Kidney glomerular epithelial cell (primary cell): ENCODE data around the gene FGFBP2.
"Not testable (repeated sequence)": the region's sequence is repeated elsewhere in the genome, so short reads cannot be mapped to it uniquely, and the experiment has no call there.

ENCODE experiments used
- DNase-seq: peaks from one replicate; lab custom pipeline; 2025; lab: John Stamatoyannopoulos, UW

FGFBP2 gene

DNA sequence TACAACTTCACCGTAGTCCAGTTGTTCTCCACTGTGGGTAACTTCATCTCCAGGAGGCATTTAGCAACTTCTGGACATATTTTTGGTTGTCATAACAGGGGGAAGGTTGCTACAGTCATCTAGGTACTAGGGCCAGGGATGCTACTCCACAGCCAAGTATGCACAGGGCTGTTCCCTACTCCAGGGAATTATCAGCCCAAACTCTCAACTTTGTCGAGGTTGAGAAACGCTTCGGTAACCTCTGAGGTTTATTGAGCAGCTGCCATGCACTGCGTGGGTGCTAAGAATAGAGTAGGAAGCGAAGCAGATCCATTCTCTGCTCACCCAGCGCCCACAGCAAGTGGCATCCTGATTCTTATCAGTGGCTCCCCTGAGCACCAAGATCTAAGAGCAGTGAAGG, 32.7 kb downstream of the FGFBP2 start:
- DNase-seq: no peak

DNA sequence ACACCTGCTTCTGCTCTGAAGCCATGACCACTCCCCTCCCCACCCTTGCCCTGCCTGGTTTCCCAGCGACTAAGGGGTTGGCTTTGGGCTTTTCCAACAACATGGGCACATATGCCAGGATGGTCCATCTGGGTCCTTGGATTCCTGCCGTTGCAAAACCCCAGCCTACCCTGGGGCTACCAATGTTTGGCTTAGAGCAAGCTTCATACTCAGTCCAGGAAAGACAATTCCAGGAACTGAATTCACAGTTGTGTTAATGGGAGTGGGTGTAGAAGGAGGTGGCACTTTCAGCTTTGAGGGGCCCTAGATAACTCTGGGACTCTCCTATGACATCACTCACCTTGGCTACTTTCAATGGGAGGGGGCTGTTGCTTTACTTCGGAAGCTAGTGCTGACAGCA, 33.4 kb downstream of the FGFBP2 start:
- DNase-seq: no peak

DNA sequence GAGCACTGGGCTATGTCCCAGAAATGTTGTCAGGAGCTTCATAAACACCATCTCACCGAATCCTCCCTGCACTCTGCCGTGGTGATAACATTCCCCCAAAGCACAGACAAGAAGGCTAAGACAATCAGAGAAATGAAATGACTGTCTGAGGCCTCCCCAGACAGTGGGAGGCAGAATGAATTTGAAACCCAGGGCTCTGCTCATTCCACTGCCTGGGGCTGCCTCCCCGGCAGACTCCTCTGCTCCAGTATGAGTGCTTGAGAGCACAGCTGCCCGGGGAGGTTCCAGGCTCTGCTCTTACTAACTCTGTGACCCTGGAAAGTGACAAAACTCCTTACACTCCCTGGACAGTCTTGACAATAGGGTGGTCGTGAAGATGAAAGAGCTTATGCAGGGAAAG, 34.1 kb downstream of the FGFBP2 start:
- DNase-seq: no peak

DNA sequence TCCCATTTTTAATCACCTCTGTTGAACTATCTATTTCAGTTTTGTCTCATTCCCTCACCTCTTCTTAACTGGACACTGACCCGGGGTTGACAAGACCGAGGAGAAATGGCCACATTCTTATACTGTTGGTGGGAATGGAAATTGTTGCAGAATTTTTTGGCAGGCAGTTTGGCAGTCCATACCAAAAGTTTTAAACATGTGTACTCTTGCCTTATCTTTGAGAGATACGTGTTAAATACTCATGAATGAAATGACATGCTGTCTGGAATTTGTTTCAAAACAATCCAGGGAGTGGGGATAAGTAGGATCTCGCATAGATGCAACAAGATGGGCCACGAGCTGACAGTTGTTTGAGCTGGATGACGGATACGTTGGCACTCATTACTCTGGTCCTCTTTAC, 36.5 kb downstream of the FGFBP2 start:
- DNase-seq: no peak

DNA sequence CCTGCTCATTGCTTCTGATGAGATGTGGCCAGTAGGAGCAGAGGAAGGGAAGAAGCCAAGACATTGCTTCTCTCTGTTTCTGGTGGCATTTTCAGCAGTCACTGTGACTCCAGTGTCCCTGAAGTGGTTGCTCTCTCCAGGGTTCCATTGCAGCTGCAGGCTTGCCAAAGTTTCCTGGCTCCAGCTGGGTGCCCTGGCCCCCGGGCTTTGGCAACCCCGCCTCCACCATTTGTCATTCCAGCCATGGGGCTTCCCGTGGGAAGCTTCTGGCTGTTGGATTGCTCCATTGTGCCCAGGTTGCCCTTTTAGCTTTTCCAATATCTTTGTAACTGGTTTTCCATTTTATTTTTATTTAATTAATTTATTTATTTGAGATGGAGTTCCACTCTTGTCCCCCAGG, 37.1 kb downstream of the FGFBP2 start:
- DNase-seq: no peak

DNA sequence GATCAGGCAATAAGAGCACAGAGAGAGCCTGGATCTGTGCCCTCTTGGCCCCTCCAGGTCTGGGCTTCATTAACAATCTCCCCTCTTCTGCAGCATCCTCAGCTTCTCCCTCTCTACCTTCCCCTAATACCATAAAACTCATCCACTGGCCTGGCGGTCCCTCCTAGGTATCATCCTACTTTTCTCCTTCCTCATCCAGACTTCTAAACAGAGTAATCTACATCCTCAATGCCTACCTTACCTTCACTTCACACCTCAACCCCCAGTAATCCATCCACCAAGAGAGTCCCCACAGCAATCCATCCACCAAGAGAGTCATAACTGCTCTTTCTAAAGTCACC, 41.4 kb downstream of the FGFBP2 start:
- DNase-seq: no peak

DNA sequence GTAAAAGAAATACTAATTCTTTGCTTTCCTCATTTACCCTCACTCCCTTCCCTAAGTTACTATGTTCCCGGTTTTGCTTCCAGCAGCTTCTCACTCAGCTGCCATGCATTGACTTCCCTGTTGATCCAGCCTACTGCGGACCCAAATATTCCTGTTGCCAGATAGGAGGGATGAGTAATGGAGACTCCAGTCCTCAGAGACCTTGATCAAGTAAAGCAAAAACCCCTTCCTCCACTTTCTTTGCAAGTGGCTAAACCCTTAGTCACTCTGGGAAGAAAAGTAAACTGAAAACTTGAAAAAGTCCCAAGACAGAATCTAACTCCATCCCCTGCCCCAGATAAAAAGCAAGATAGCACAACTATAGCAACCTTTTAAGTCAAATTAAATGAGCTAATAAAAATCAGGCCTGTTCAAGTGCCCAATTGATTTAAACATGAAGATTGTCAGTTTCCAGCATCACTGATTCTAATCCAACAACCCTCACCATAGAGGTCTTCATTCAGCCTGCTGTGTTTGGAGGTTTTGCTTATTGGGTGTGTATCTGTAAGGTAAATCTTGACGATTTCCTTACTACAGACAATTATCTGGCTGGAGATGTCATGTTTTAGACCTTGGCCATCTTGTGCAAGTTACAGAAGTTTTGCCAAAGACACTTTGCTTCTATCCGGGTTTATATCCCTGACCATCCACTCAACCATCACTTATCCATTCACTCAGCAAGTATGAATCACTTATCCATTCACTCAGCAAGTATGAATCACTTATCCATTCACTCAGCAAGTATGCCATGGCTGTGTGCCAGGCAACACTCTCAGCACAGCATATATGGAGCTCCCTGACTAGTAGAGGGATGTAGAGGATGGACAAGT, 42.0 kb downstream of the FGFBP2 start:
- DNase-seq: peak; percentile 87

DNA sequence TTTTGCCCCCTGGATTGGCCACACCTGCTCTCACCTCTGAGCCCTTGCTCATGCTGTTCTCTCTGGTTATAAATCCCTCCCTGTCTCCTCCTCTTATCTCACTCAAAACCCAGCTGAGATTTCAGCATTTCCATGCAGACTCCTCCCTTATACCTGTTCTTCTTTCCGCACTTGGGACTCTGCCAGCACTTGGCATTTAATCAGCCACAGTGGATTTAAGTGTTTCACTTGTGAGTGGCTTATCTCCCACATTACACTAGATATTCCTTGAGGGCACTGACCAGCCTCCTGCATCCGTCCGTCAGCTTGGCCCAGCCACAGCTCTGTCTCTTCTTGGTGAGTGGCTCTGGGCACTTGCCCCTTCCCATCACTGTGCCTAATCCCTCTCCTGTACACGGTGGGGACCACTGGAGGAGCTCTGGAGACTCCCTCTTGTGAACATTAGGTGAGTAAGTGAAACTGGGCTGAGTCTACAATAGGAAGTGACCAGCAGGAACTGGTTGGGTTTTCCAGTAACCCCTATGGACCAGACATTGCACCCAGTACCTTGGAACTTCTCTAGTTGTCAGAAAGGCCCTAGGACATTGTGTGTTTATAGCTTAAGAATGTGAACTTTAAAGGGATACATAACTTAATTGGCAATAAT, 44.4 kb downstream of the FGFBP2 start:
- no peak for DNase-seq

DNA sequence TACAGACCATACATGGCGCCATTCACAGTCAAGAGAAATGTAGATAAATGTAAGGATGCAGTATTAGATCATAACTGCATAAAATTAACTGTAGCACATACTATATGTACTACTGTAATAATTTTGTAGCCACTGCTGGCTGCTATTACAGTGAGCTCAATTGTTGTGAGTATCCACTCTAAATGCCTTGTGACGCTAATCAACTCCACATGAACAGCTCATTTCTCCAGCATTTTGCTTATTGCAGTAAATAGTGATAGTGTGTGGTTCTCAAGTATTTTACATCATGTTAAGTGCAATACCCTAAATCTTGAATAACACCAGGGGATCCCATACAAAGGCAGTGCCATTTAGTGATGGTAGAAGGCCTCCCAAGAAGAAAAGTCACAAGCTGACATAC, 45.7 kb downstream of the FGFBP2 start:
- no peak for DNase-seq

DNA sequence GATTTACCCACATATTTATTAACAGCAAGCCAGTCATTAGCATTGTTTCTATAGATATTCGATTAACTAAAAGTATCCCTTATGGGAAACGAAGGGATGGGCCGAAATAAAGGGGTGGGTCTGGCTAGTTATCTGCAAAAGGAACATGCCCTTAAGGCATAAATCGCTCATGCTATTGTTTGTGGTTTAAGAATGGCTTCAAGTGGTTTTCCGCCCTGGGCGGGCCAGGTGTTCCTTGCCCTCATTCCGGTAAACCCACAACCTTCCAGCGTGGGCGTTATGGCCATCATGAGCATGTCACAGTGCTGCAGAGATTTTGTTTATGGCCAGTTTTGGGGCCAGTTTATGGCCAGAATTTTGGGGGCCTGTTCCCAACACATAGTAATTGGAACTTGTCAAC, 46.6 kb downstream of the FGFBP2 start:
- not testable (repeated sequence) for DNase-seq

DNA sequence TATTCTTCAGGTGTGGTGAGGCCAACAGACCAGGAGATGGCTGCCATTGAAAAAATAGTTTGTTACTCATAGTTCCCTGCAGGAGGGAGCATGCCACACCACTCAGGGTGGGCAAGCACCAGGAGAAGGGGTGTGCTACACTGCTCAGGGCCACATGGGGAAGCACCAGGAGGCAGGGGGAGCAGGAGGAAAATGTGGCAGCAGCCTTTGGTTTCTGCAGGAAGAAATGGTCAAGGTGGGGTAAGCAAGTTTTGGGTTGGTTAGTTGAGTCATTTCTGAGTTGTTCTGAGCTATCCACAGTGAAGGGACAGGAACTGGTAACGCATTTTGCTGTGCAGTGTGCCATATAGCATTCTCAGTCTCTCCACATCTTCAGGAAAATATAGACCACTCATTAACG, 48.2 kb downstream of the FGFBP2 start:
- DNase-seq: no peak

DNA sequence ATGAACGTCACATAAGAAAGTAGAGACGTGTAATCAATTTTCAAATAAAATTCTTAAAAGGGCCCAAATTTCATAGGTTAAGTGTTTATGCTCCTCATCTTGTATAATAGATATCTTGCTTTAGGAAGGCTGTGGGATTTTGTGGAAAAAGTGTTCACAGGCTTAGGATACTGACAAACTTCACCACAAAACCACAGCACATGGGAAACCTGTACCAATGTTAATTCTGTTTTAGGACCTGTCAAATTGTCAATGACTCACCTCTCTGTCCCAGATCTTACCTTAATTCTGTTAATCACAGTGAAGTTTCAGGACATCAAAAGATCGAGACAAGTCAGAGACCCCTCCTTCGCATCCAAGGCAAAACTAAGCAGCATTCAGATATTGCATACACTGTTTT, 48.7 kb downstream of the FGFBP2 start:
- no peak for DNase-seq

DNA sequence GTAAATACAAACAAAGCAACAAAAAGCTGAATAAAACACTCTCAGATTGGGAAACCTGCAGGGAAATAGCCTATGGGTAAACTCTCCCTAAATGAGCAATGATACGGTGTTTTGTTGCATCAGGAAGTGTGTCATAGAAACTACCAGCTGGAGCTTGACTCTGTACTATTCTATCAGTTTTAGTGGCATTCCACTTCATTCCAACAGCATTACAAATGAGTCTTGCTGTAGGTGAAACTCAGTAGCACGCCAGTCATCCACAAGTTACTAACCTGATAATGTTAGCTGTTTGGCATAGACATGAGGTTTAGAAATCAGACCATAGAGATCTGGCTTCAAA, 49.4 kb downstream of the FGFBP2 start:
- DNase-seq: peak; percentile 95

DNA sequence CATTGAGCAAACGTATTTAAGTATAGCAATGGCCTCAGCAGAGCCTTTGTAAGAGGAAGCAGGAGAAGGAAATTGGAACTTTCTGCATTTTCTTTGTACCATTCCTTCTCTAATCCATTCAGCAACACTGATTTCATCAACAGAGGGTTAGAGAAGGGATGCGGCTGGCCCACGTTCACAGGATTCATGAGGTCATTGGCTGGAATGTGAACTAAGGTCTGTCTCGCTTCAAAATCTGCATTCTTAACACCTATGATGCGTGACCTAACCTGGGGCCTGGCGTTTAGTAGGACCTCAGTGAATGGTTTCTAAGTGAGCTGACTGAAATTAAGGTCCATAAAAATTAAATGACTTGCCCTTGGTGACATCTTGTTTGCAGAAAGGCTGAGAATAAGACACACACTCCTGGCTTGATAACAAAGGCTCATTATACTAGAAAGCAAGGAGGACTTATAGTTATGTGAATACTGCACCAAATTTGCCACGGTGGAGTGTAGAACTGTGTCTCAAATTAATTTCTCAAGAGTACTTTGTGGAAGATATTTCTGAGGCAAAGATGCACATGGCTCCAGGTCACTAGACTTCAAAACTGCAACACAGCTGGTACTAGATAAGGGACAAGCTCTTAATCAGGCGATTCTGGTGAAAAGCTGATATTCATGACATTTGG, 49.9 kb downstream of the FGFBP2 start:
- peak; percentile 88 for DNase-seq

DNA sequence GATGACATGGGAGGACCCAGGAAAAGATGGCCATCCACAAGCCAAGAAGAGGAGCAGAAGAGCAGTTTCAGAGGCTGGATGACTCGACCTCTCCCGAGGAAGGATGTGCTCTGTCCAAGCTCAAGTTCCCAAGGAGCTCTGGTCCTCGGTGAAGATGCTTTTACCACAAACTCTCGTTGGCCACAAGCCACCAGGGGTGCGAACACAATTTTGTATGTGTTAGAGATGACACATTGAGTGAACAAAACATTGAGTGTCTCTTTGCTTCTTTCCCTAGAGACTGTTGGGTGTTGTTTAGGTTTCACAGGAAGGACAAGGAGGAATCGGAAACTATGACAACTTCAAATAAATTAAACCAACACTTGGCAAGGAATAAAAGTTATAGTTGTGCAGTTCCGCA, 50.7 kb downstream of the FGFBP2 start:
- DNase-seq: peak; percentile 13
